Left lung (tissue), 10 donors: ENCODE measurements around the gene CAPN11. TPM values are rescaled to one million over a fixed set of nuclear protein-coding genes. Genes with fewer than 3 reads are reported as not detected.
"Not testable (repeated sequence)": the region's sequence is repeated elsewhere in the genome, so short reads cannot be mapped to it uniquely, and the experiment has no call there.

Experiments
- ATAC-seq: fragments of 200-7000 bp; cut with Tn5 transposase; one replicate; pipeline ENCODE4 v1.9.1; 2020; ENCODE audit warnings: moderate library complexity
- DNase-seq, 4 donors: peaks; one replicate each; pipeline ENCODE4 v3.0.0-alpha.2; 2013 to 2020
- H3K27ac ChIP-seq, 2 donors: fragments of 200-600 bp; sonication (generic) in 1 of 2; one replicate each; pipeline versions ENCODE4 v1.5.0 to v1.8.0; 2020 to 2021
- H3K27me3 ChIP-seq, 2 donors: fragments of 200-600 bp; sonication (generic) in 1 of 2; one replicate each; pipeline versions ENCODE4 v1.5.0 to v1.8.0; 2020 to 2021
- H3K36me3 ChIP-seq, 2 donors: fragments of 200-600 bp; sonication (generic) in 1 of 2; one replicate each; pipeline versions ENCODE4 v1.5.0 to v1.8.0; 2020 to 2021
- H3K4me1 ChIP-seq, 2 donors: fragments of 200-600 bp; one replicate each; pipeline ENCODE4 v1.8.0; 2021
- H3K4me3 ChIP-seq, 2 donors: fragments of 200-600 bp; sonication (generic) in 1 of 2; one replicate each; pipeline versions ENCODE4 v1.5.0 to v1.8.0; 2020 to 2021; ENCODE audit warnings: mild to moderate bottlenecking in 1 of 2
- H3K9me3 ChIP-seq, 2 donors: fragments of 200-600 bp; sonication (generic) in 1 of 2; one replicate each; pipeline versions ENCODE4 v1.5.0 to v1.8.0; 2020 to 2021
- intact Hi-C, 2 donors: fragments of 100-400 bp; cut with DNase I; formaldehyde crosslinking; loops; one replicate each; pipeline versions ENCODE4 v1.11.2 to v1.14.2; 2022
- polyA plus RNA-seq, 6 donors: library from polyadenylated mRNA; unstranded; fragments of 120-200 nt; gene quantifications; one replicate each; pipeline ENCODE4 v1.2.1, GENCODE V29; 2013; ENCODE audit not compliant: insufficient read length in 6 of 6
- total RNA-seq, 2 donors: library from RNA; stranded (reverse); fragmentation: NEBNext Ultra II Directional; extraction: Animal tissue kit (Norgen Biotek cat#: 25700); gene quantifications; one replicate each; pipeline ENCODE4 v1.2.1, GENCODE V29; 2021
- TF ChIP-seq, protein P1 (sequence below), 2 donors: fragments of 200-600 bp; sonication (generic) in 1 of 2; IDR thresholded peaks; one replicate each; pipeline versions ENCODE4 v1.5.0 to v1.8.0; 2021; ENCODE audit warnings: antibody characterized with exemption in 2 of 2
- donor health status: DM: no; HTN: yes; CAD: no.
- donor health status: DM: no; HTN: no; CAD: no.

Gene CAPN11
- total and polyA plus RNA-seq, 8 donors, result 0.10 to 0.29 (median 0.23) TPM; not detected in 1

DNA sequence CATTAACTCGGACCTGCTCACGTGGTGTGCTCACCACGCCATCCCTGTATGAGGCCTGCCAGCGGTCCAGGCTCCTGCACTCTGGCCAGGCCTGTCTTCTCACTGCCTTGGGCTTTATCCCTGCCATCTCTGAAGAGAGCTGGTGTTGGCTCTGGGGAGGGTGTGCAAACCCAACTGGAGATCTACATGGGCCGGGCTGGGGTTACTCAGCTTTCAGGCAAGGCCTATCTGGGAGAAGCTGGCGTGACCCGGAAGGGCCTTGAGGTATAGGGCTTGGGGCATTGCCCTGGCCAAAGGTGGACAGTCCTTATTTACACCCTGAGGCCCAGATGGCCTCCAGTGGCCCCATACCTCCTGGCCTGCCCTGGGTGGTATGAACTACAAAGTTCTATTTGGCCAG lies 69.8 kb downstream of the CAPN11 start:
- no peak for ATAC-seq

DNA sequence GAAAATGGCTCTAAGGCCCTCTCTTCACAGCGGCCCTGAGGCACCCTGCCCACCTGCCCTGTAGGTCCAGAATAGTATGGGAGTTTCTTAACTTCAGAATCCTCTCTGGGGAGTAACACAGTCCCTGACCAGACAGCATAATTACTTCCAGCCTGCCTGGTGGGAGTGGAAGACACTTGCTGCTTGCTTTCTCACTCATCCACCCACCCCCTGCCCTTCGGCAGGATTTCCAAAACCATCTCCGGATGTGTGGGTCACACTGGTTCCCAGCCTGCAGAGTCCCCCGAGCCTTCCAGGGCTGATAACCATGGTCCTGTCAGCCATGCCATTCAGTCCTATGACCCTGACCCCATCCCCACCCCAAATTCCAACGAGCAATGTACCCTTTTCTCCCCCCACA lies 70.2 kb downstream of the CAPN11 start:
- no peak for DNase-seq
- intact Hi-C loops, result no loop called here
- no peaks in the 10 kb centered on the region for H3K27me3 ChIP-seq
- H3K27ac ChIP-seq, result no peak overlapping the region
- no peak for ATAC-seq
- no peaks in the 10 kb centered on the region for H3K9me3 ChIP-seq
- H3K36me3 ChIP-seq, result peaks cover 0 to 26% of the 10 kb centered on the region in 2 donors
- H3K4me1 ChIP-seq, result peaks cover 6 to 36% of the 10 kb centered on the region in 2 donors
- H3K4me3 ChIP-seq, result no peak overlapping the region
- TF ChIP-seq, protein P1, sequence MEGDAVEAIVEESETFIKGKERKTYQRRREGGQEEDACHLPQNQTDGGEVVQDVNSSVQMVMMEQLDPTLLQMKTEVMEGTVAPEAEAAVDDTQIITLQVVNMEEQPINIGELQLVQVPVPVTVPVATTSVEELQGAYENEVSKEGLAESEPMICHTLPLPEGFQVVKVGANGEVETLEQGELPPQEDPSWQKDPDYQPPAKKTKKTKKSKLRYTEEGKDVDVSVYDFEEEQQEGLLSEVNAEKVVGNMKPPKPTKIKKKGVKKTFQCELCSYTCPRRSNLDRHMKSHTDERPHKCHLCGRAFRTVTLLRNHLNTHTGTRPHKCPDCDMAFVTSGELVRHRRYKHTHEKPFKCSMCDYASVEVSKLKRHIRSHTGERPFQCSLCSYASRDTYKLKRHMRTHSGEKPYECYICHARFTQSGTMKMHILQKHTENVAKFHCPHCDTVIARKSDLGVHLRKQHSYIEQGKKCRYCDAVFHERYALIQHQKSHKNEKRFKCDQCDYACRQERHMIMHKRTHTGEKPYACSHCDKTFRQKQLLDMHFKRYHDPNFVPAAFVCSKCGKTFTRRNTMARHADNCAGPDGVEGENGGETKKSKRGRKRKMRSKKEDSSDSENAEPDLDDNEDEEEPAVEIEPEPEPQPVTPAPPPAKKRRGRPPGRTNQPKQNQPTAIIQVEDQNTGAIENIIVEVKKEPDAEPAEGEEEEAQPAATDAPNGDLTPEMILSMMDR (IDR thresholded peaks at IDR 0.05), result no peak

More for the DNA sequence above, 69.8 kb downstream of the CAPN11 start:
- DNase-seq, result no peak
- H3K27me3 ChIP-seq, result no peaks in the 10 kb centered on the region
- peaks cover 0 to 26% of the 10 kb centered on the region in 2 donors for H3K36me3 ChIP-seq
- peaks cover 8 to 36% of the 10 kb centered on the region in 2 donors for H3K4me1 ChIP-seq
- no peak overlapping the region for H3K4me3 ChIP-seq
- intact Hi-C loops, result no loop called here
- TF ChIP-seq, protein P1 (IDR thresholded peaks at IDR 0.05), result no peak
- H3K9me3 ChIP-seq, result no peaks in the 10 kb centered on the region
- no peak overlapping the region for H3K27ac ChIP-seq

DNA sequence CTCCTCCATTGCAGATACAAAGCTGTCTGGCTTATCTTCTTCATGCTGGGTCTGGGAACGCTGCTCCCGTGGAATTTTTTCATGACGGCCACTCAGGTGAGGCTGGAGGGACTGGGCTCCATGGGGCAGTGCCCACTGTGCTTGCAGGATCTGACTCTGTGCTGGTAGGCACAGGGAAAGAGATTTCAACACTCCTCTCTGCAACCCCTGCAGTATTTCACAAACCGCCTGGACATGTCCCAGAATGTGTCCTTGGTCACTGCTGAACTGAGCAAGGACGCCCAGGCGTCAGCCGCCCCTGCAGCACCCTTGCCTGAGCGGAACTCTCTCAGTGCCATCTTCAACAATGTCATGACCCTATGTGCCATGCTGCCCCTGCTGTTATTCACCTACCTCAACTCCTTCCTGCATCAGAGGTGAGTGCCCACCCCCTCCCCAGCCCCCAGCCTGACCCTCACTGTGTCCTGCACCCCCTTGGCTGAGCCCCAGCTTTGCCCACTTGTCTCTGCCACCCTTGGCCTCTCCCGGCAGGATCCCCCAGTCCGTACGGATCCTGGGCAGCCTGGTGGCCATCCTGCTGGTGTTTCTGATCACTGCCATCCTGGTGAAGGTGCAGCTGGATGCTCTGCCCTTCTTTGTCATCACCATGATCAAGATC lies 70.9 kb downstream of the CAPN11 start:
- Histone ChIP-seq H3K36me3 (peaks cover 0 to 26% of the 10 kb centered on the region in 2 donors), H3K27ac (no peak overlapping the region), H3K4me3 (no peak overlapping the region), H3K9me3 (no peaks in the 10 kb centered on the region), H3K27me3 (no peaks in the 10 kb centered on the region), H3K4me1 (peaks cover 2 to 36% of the 10 kb centered on the region in 2 donors)
- DNase-seq (no peak), ATAC-seq (no peak)
- TF ChIP-seq, protein P1 (IDR thresholded peaks at IDR 0.05), result no peak
- intact Hi-C loops, result no loop called here

DNA sequence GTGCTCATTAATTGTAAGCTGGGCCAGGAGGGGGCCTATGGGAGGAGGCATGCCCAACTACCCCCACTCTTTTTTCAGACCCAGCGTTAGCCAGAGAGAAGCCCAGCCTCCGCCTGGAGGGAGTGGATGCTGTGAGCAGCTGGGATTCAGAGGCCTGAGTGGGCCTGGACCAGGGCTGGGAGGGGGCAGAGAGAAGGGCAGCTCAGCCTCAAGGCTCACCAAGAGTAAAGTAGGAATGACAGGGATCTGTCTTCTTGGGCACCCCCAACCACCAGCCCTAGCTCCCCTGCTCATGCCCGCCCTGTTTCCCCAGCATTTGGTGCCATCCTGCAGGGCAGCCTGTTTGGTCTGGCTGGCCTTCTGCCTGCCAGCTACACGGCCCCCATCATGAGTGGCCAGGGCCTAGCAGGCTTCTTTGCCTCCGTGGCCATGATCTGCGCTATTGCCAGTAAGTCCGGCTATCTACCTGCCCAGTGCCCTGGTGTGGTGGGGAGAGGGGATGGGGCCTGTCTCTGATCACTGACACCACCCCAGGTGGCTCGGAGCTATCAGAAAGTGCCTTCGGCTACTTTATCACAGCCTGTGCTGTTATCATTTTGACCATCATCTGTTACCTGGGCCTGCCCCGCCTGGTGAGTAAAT lies 71.5 kb downstream of the CAPN11 start:
- Histone ChIP-seq H3K27ac (no peak overlapping the region), H3K4me3 (no peak overlapping the region), H3K27me3 (no peaks in the 10 kb centered on the region), H3K4me1 (peaks cover 7 to 36% of the 10 kb centered on the region in 2 donors), H3K36me3 (peaks cover 0 to 26% of the 10 kb centered on the region in 2 donors), H3K9me3 (no peaks in the 10 kb centered on the region)
- DNase-seq, result peak in 1 of 4 donors; percentile 38
- intact Hi-C loops, result no loop called here
- no peak for ATAC-seq
- TF ChIP-seq, protein P1 (IDR thresholded peaks at IDR 0.05), result no peak

DNA sequence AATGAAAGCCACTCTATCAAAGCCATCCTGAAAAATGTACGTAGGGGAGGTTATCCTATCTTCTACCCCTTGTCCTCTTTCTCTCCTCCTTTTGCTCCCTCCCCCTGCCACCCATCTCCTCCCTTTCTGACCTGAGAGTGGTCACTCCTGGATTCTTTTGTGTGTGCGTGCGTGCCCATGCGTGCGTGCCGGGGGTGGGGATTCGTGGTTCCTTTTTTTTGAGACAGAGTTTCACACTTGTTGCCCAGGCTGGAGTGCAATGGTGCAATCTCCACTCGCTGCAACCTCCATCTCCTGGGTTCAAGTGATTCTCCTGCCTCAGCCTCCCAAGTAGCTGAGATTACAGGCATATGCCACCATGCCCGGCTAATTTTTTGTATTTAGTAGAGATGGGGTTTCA lies 72.8 kb downstream of the CAPN11 start:
- H3K27me3 ChIP-seq, intact Hi-C loops, H3K27ac ChIP-seq, H3K4me3 ChIP-seq, ATAC-seq, H3K9me3 ChIP-seq: not testable (repeated sequence)
- Histone ChIP-seq H3K4me1 (peaks cover 7 to 42% of the 10 kb centered on the region in 2 donors), H3K36me3 (peaks cover 0 to 26% of the 10 kb centered on the region in 2 donors)
- peak in 1 of 4 donors; percentile 56 for DNase-seq
